HepG2 (cell line): ENCODE measurements around the gene PROX1. TPM values are rescaled to one million over a fixed set of nuclear protein-coding genes. Genes with fewer than 3 reads are reported as not detected.
A peak's percentile ranks its signal among the peaks of the same experiment; 100 is the strongest.

Source experiments
- GABPB1 ChIP-seq: IDR thresholded peaks from 2 replicates; pipeline ENCODE4 v1.6.1; 2016; ENCODE audit warnings: mild to moderate bottlenecking, missing genetic modification reagents, moderate library complexity, missing compliant biosample characterization
- HNF1A ChIP-seq, 2 experiments: sonication (generic) in 1 of 2; formaldehyde crosslinking in 1 of 2; IDR thresholded peaks; 2 replicates each; pipeline versions ENCODE4 v1.4.0 to v1.6.1; 2016 to 2020; ENCODE audit warnings: borderline replicate concordance in 1 of 2, low read depth in 1 of 2, mild to moderate bottlenecking in 1 of 2, missing genetic modification reagents in 1 of 2
- NFRKB ChIP-seq: fragments of 450-650 bp; IDR thresholded peaks from 2 replicates; pipeline ENCODE4 v1.6.1; 2017
- PHF21A ChIP-seq: sonication (generic); formaldehyde crosslinking; IDR thresholded peaks from 2 replicates; pipeline ENCODE4 v1.5.0; 2020; ENCODE audit warnings: mild to moderate bottlenecking, missing genetic modification reagents
- TERF1 ChIP-seq: sonication (generic); formaldehyde crosslinking; IDR thresholded peaks from 2 replicates; pipeline ENCODE4 v1.8.0; 2022; ENCODE audit warnings: mild to moderate bottlenecking, missing genetic modification reagents, moderate library complexity
- TFE3 ChIP-seq: IDR thresholded peaks from 2 replicates; pipeline ENCODE4 v1.6.1; 2016
- ZBTB33 ChIP-seq: sonication (generic); formaldehyde crosslinking; IDR thresholded peaks from 2 replicates; pipeline ENCODE4 v1.4.0; 2020; ENCODE audit warnings: missing genetic modification reagents
- ZNF281 ChIP-seq: sonication (generic); formaldehyde crosslinking; IDR thresholded peaks from 2 replicates; pipeline ENCODE4 v1.4.0; 2020; ENCODE audit warnings: missing genetic modification reagents, borderline replicate concordance
- ZNF414 ChIP-seq: sonication (generic); formaldehyde crosslinking; IDR thresholded peaks from 2 replicates; pipeline ENCODE4 v1.5.0; 2020; ENCODE audit warnings: missing genetic modification reagents
- ZNF574 ChIP-seq: sonication (generic); formaldehyde crosslinking; IDR thresholded peaks from 2 replicates; pipeline ENCODE4 v1.4.0; 2020; ENCODE audit warnings: missing genetic modification reagents
- polyA plus RNA-seq, 8 experiments: library from polyadenylated mRNA; depleted of rRNA in 3 of 8; stranded (reverse) in 7 of 8; unstranded in 1 of 8; fragments of >200 nt; fragmentation: Illumina TruSeq in 4 of 8; extraction: Trizol in 4 of 8; gene quantifications; 2 replicates each; pipeline versions ENCODE4 v1.2.1 to v1.2.3, GENCODE V29; 2011 to 2016; ENCODE audit warnings: low read depth in 4 of 8, missing spikeins in 1 of 8, mixed read lengths in 1 of 8; ENCODE audit not compliant: insufficient read depth in 1 of 8
- total RNA-seq, 5 experiments: library from RNA; depleted of rRNA; stranded (reverse); fragments of >200 nt; fragmentation: Illumina TruSeq; extraction: Trizol; gene quantifications; 2 replicates each; pipeline ENCODE4 v1.2.3, GENCODE V29; 2016; ENCODE audit warnings: low read depth in 1 of 5

PROX1 gene
- total and polyA plus RNA-seq, 2 of the 13 experiments (the other 11 are each of a cell fraction or from before 2014, with no cell fraction given) = 12.3 to 30.2 TPM

- TF ChIP-seq ZNF414 (CRISPR knock-in tag) (no peak), NFRKB (no peak), ZNF281 (no peak), PHF21A (CRISPR knock-in tag) (no peak), TERF1 (CRISPR knock-in tag) (no peak), GABPB1 (CRISPR knock-in tag) (peak; percentile 27; the same call in 1 of the 2 replicates), ZNF574 (no peak), ZBTB33 (peak; percentile 63; the same call in 1 of the 2 replicates), HNF1A (IDR thresholded peaks at IDR 0.05; ENCODE audit: low read depth) (no peak), HNF1A (CRISPR knock-in tag; IDR thresholded peaks at IDR 0.05; ENCODE audit: borderline replicate concordance) (no peak), TFE3 (CRISPR knock-in tag) (no peak)
Measured at GRCh38 chr1:213985209-213986019, 2.4 kb upstream of the PROX1 start (continued).
